Anterior cingulate cortex (tissue), 58 donors: Measurements from ENCODE around the gene DENND1C.
A peak's percentile ranks its signal among the peaks of the same experiment; 100 is the strongest.

ENCODE experiments used
- DNase-seq, 58 donors: peaks; one replicate each; lab custom pipeline; 2025; lab: John Stamatoyannopoulos, UW

Gene DENND1C, protein sequence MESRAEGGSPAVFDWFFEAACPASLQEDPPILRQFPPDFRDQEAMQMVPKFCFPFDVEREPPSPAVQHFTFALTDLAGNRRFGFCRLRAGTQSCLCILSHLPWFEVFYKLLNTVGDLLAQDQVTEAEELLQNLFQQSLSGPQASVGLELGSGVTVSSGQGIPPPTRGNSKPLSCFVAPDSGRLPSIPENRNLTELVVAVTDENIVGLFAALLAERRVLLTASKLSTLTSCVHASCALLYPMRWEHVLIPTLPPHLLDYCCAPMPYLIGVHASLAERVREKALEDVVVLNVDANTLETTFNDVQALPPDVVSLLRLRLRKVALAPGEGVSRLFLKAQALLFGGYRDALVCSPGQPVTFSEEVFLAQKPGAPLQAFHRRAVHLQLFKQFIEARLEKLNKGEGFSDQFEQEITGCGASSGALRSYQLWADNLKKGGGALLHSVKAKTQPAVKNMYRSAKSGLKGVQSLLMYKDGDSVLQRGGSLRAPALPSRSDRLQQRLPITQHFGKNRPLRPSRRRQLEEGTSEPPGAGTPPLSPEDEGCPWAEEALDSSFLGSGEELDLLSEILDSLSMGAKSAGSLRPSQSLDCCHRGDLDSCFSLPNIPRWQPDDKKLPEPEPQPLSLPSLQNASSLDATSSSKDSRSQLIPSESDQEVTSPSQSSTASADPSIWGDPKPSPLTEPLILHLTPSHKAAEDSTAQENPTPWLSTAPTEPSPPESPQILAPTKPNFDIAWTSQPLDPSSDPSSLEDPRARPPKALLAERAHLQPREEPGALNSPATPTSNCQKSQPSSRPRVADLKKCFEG

DNA sequence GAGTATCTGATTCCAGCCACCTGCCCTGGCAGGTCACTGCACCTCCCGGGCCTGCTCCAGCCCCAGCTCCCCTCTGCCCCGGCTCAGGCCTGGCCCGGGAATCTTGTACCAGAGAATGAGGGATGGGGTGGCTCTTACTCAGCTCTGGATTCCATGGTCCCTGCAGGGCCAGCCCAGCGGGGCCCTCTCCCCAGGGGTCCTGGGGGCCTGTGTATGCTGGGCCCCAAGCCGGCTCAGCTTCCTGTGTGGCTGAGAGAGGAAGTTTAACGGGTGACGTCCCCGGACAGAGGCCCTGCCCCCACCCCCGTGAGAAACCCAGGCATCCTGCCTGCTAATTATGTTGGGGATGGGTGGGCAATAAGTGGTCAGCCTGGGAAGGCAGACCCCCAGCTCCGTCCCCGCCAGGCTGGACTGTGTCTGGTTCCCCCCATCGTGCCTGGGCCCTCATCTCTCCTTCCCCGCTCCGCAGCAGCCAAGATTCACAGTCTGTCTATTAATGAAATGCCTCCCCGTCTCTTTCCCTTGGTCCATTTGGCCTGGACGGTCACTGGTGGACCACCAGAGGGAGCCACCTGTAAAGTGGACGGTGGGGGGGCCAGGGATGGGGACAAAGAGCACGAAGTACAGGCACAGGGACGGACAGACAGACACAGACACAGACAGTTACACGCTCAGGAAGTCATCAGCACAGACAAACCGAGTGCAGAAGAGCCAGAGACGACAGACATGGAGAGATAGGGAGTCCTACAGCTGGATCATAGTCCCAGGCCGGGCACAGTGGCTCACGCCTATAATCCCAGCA lies at the start of gene DENND1C:
Gene DENND1C (minus strand): TSS at position 247 of the 802 bp plus-strand sequence. CDS start 92 bp downstream, at position 155.
- peak in 35 of 58 donors; percentile 10 to 60 (median 31) for DNase-seq

DNA sequence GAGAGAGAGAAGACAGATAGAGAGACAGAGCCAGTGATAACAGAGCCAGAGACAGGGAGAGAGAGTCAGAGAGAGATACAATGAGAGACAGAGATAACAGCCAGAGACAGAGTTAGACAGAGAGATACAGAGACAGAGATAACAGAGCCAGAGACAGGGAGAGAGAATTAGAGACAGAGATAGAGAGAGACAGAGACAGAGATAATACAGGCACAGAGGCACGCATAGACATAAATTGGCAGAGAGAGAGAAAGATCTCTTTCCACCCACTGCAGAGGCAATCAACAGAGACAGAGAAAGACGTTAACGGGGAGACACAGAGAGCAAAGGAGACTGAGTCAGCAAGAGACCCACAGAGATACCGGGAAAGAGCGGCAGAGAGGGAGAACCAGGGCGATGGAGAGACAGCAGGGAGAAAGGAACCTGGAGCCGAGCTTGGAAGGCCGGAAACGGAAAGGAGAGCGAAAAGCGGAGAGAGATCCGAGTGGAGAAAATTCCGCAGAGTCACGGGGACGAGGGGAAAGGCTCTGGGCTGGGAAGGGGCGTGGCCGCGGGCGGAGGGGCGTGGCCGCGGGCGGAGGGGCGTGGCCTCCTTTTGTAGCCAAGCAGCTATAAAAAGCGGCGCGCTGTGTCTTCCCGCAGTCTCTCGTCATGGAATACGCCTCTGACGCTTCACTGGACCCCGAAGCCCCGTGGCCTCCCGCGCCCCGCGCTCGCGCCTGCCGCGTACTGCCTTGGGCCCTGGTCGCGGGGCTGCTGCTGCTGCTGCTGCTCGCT lies 49.0 kb upstream of the DENND1C start, which contains the start of gene TNFSF9:
Gene TNFSF9 (plus strand): TSS at position 641 of the 777 bp plus-strand sequence. CDS start 11 bp downstream, at position 652.
- DNase-seq, result peak in 57 of 58 donors; percentile 41 to 97 (median 88)

DNA sequence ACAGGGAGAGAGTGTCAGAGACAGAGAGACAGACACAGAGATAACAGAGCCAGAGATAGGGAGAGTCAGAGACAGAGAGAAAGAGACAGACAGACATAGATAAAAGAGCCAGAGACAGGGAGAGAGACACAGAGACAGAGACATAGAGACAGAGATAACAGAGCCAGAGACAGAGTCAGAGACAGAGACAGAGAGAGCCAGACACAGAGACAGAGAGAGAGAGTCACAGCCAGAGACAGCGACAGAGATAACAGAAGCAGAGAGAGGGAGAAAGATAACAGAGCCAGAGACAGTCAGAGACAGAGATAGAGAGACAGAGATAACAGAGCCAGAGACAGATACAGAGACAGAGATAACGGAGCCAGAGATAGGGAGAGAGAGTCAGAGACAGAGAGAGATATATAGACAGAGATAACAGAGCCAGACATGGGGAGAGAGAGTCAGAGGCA lies 48.4 kb upstream of the DENND1C start:
- no peak for DNase-seq

DNA sequence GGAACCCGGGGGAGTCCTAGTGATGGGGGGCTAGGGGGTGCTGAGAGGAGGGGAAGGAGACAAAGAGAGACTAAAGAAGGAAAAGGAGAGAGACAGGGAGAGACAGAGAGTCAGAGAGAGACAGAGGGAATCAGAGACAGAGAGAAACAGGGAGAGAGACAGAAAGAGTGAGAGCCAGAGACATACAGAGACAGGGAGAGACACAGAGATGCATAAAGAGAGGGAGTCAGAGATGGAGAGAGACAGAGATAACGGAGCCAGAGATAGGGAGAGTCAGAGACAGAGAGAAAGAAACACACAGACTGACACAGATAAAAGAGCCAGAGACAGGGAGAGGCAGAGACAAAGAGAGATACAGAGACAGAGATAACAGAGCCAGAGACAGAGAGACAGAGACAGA lies 47.8 kb upstream of the DENND1C start:
- no peak for DNase-seq

DNA sequence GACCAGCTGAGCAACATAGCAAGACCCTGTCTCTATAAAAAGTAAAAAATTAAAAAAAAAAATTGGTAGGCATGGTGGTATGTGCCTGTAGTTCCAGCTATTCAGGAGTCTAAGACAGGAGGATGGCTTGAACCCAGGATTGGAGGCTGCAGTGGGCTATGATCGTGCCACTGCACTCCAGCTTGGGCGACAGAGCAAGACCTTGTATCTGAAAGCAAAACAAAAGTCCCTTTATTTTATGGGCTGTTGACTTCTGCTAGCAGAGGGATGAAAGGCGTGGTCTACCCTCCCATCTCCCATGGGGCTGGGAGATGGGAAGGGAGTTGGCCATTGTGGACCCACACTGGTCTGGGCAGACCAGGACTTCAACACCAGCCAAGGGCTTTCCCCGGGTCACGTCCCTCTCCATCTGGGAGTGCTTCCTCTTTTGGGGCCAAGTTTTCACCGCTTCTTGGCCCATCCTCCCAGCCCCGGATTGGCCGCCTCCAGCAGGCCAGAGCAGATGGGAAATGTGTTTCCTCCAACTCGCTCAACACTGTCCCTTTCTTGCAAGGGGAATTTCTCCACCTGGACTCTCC lies 47.0 kb upstream of the DENND1C start:
- DNase-seq, result peak in 46 of 58 donors; percentile 2 to 75 (median 38)

DNA sequence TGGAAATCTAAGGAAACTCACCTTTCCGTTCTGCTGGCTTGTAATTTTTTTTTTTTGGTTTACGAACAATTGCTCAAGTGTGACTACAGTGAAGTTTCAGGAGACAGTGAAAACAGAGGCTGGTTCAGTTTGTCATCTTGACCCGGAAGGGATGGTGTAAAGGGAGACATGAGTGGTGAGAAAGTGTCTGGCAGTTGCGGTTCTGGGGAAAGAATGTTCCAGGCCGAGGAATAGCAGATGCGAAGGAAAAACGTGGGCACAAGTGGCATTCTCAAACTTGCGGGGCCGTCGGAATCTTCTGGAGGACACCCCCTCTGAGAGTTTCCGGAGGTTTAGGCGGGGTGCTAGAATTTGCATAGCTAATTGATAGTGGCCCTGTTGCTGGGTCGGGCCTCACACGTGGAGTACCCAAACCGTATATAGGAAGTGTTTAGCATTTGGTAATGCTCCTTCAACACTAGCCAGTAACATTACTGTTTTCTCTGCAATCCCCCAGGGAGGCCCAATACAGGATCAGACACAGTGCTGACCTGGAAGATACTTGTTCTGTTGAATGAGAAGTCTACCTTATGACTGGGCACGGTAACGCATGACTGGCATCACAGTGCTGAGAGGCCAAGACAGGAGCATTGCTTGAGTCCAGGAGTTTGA lies 46.4 kb upstream of the DENND1C start:
- DNase-seq, result no peak

DNA sequence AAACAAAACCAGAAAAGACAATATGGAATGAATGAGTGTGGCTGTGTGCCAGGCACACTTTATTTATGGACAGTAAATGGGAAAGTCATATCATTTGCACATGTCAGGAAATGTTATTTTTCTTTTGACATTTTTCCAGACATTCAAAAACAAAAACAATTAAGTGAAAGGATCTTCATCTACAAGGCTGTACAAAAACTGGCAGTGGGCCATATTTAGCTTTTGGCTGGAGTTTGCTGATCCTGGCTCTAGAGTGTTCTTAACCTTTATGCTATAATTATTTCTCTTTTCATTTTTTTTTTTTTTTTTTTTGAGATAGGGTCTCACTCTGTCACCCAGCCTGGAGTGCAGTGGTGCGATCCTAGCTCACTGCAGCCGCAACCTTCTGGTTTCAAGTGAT lies 42.7 kb upstream of the DENND1C start:
- DNase-seq, result peak in 1 of 58 donors; percentile 37

DNA sequence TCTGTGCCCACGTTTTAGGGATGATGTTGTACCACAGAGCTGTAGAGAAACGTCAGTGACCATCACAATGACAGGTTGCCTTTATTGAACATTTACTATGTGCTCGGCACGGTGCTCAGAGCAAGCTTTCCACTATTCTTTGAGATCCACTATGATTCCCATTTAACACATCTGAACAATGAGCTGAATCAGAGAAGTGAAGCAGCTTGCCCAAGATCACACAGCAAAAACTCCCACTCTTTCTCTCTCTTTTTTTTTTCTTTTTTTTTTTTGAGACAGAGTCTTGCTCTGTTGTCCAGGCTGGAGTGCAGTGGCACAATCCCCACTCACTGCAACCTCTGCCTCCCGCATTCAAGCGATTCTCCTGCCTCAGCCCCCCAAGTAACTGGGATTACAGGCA lies 41.1 kb upstream of the DENND1C start:
- no peak for DNase-seq

DNA sequence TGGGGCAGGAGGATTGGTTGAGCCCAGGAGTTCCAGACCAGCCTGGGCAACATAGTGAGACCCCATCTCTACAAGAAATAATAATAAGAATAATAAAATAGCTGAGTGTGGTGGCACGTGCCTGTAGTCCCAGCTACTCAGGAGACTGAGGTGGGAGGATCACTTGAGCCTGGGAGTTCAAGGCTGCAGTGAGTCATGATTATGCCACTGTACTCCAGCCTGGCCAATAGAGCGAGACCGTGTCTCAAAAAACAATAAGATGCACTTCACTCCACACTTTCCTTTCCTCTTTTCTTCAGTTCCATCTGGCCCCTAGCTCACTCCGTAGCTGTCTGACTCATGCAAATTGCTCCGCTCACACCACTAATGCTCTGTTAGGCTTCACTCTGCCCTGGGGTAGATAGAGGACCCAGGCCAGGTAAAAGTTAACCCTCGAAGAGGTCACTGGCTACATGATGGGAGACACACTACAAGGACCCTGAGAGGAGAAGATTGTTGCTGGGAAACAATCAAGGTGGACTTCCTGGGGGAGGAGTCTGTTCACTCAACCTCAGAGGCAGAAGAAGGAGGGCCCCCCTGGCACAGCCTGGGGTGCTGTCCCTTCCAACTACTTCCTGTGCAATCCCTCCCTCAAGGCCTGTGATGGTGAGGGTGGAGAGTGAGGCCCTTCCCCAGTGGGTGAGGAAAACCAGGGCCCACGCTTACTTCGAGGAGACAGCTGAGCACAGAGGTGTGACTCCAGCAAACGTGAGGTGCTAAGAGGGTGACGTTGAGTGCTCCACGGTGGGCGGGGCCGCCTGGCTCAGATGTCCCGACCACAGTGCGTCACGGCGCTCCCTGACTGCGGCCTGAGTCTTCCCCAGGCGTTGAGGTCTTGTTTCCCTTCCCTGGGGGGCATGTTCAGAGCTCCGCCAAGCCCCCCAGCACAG lies 40.4 kb upstream of the DENND1C start:
- DNase-seq, result no peak

DNA sequence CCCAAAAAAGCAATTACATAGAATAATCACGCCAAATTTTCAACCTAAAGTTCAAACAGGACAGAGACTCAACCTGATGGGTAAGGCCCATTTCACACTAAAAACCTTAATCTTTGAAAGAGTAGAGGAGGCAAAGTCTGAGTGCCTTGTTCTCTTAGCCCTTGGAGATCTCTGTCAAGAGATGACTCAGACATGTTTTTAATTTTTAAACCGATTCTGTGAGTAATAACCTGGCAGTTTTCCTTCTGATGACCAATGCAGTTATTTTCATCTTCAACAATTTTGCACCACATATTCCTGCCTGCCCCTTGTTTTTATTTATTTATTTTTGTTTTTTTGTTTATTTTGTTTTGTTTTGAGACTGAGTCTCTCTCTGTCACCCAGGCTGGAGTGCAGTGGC lies 37.7 kb upstream of the DENND1C start:
- DNase-seq, result no peak

DNA sequence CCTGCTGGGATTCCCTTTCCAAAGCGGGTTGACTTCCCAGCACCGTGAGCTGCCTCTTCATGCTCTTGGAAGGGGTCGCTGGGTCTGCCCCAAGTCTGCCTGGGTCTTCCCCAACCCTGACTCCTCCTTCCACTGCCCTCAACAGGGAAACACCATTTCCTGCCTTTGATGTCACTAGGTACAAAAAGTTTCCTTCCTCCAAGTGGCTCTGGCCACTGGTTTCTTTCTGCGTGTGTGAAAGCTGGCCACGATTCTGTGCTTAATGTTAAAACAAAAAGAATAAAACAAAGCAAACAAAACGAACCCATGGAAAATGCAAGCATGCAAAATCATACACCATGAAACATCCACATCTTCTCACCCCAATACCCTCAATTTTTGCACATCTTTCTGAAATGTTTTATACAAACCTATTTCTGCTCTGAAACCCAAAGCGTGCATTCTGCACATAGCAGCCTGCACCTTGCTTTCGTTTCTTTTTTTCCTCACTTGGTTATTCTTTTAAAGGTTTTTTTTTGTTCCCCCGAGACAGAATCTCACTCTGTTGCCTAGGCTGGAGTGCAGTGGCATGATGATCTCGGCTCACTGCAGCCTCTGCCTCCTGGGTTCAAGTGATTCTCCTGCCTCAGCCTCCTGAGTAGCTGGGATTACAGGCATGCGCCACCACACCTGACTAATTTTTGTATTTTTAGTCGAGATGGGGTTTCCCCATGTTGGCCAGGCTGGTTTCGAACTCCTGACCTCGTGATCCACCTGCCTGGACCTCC lies 36.7 kb upstream of the DENND1C start:
- DNase-seq, result no peak

DNA sequence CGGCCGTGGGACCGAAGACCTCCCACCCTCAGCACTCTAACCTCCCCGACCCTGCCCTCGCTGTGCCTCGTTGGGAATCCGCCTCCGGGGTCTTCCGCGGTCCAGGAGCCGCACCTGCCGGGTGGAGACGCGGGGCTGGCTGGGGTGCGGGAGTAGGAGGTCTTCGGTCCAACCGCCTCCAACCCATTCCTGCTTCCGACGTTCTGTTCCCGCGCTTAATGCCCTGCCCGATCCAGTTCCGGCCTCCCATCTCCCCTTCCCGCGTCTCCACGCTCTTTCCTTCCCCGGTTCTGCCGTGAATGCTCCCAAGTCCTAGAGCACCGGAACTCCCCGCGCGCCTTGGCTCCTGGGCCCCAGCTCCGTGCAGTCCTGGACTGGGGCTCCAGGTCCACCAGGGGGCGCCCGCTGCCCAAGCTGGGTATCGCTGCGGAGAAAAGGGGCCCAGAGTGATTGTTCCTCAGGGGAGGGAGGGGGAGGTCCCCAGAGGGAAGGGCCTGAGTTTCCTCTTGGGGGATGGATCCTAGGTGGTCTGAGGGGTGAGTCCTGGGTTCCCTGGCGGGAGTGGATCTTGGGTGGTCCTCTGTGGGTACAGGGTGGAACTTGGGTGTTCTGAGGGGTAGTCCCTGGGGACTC lies 35.2 kb upstream of the DENND1C start:
- peak in 57 of 58 donors; percentile 25 to 94 (median 81) for DNase-seq

DNA sequence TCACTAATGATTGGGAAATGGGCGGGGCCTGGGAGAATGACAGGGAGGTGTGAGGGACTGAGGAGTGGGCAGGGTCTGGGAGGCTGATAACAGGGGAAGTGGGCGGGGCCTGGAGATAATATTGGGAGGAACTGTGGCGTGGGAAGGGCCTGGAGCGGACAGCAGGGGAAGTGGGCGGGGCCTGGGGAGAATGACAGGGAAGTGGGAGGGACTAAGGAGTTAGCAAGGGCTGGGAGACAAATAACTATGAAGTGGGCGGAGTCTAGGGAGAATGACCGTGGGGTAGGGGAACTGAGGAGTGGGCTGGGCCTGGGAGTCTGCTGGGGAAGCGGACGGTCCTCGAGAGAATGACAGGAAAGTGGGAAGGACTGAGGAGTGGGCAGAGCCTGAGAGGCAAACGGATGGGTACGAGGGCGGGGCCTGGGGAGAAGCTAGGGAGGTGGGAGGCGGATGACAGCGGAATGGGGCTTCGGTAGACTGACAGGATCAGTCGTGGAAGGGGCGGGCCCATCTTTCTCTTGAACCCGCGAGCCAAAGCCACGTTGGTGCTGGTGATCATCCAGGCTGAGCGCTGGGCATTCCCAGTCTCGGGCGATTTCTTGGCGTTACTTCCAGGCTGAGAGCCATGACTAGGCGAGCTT lies 34.6 kb upstream of the DENND1C start:
- peak; percentile 49 to 97 (median 89) for DNase-seq

DNA sequence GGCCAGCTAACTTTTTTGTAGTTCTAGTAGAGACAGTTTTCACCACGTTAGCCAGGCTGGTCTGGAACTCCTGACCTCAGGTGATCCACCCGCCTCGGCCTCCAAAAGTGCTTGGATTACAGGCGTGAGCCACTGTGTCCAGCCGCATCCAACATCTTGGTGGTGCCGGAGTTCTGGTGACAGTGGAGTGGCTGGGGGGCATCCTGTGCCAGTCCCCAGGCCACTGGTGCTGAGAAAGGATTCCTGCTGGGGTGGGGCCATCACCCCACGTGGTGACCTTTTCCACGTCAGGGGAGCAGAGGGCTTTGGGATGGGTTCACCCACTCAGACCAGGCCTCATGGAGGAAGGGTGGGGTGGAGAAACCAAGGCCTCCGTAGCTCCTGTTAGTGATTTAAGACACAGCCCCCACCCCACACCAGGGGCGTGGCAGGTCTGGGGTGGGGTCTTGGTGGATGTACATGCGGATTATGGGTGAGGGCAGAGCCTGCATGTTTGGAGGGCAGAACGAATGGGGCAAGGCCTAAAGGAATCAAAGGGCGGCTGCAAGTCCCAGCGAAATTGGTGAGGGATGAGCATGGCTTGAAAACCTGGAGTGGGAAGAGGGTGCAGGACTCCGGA lies 33.4 kb upstream of the DENND1C start:
- no peak for DNase-seq

DNA sequence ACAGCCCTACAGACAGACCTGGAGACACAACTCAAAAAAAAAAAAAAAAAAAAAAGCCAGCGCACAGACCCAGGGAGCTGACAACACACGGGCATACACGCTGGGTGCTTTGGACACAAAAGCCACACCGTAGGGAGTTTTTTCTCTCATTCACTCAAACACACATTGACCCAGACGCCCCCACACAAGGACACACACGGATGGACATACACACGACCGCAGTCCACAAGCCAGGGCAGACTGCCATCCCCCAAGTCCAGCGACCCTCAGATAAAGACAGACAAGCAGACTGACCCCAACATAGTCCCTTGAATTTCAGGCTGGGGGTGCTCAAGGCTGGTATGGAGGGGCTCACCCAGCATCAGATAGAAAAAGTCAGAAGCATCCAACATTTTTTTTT lies 32.5 kb upstream of the DENND1C start:
- DNase-seq, result no peak
